NT2/D1 (cell line): Measurements from ENCODE around the gene RPTOR.

Experiments
- SUZ12 ChIP-seq: IDR thresholded peaks from 2 replicates; pipeline ENCODE4 v1.6.1; 2011; ENCODE audit not compliant: insufficient read length, insufficient read depth; ENCODE audit errors: extremely low read depth
- YY1 ChIP-seq: IDR thresholded peaks from 2 replicates; pipeline ENCODE4 v1.6.1; 2011; ENCODE audit not compliant: insufficient read length, insufficient read depth
- ZNF274 ChIP-seq: IDR thresholded peaks from 2 replicates; pipeline ENCODE4 v1.6.1; 2011; ENCODE audit warnings: mild to moderate bottlenecking, low read depth, low read length

- TF ChIP-seq ZNF274 (no peak), SUZ12 (no peak), YY1 (no peak)
Measured at GRCh38 chr17:80832266-80832676, 287.6 kb downstream of the RPTOR start.
